Fibroblast of skin of right biceps (primary cell): Measurements from ENCODE around the gene EXOC3L2.
A peak's percentile ranks its signal among the peaks of the same experiment; 100 is the strongest.
"Not testable (repeated sequence)": the region's sequence is repeated elsewhere in the genome, so short reads cannot be mapped to it uniquely, and the experiment has no call there.

Experiments
- DNase-seq: peaks from one replicate; pipeline ENCODE4 v3.0.0-alpha.2; 2013

EXOC3L2 gene

GRCh38 chr19:45255611-45256157 is 10.5 kb upstream of the EXOC3L2 start:
- DNase-seq: no peak

- no peak for DNase-seq
These were observed 8.9 kb upstream of the EXOC3L2 start for GRCh38 chr19:45254044-45254531.

- no peak for DNase-seq
These were observed 8.3 kb upstream of the EXOC3L2 start for GRCh38 chr19:45253396-45254027.

GRCh38 chr19:45251452-45252354 is 6.5 kb upstream of the EXOC3L2 start:
- no peak for DNase-seq

GRCh38 chr19:45250832-45251451 is 5.7 kb upstream of the EXOC3L2 start, which contains the start of gene MARK4:
Gene MARK4, plus strand, starts transcription at chr19:45251271. Its CDS starts 318 bp downstream, at chr19:45251589.
- peak; percentile 65 for DNase-seq

GRCh38 chr19:45250216-45250831 is 5.1 kb upstream of the EXOC3L2 start:
- DNase-seq: no peak

- DNase-seq: no peak
These were observed 4.2 kb upstream of the EXOC3L2 start for GRCh38 chr19:45249261-45250033.

- DNase-seq: no peak
These were observed 1.9 kb upstream of the EXOC3L2 start for GRCh38 chr19:45247136-45247535.

- DNase-seq: no peak
These were observed 619 bp upstream of the EXOC3L2 start for GRCh38 chr19:45245826-45246225.

GRCh38 chr19:45244133-45244794 is 943 bp downstream of the EXOC3L2 start:
- no peak for DNase-seq

GRCh38 chr19:45243144-45243732 is 2.0 kb downstream of the EXOC3L2 start:
- DNase-seq: no peak

- no peak for DNase-seq
These were observed 6.7 kb downstream of the EXOC3L2 start for GRCh38 chr19:45238556-45238955.

GRCh38 chr19:45235485-45235884 is 9.7 kb downstream of the EXOC3L2 start:
- DNase-seq: no peak

- no peak for DNase-seq
These were observed 10.9 kb downstream of the EXOC3L2 start for GRCh38 chr19:45234089-45234869.

- no peak for DNase-seq
These were observed 13.3 kb downstream of the EXOC3L2 start for GRCh38 chr19:45231891-45232290.

- not testable (repeated sequence) for DNase-seq
These were observed 16.2 kb downstream of the EXOC3L2 start for GRCh38 chr19:45229056-45229455.

- DNase-seq: no peak
These were observed 20.6 kb downstream of the EXOC3L2 start for GRCh38 chr19:45224645-45225044.

- no peak for DNase-seq
These were observed 21.3 kb downstream of the EXOC3L2 start for GRCh38 chr19:45223879-45224278.

- DNase-seq: no peak
These were observed 22.5 kb downstream of the EXOC3L2 start for GRCh38 chr19:45222724-45223123.
